ENCODE data around the gene WASF3. TPM values are rescaled to one million over a fixed set of nuclear protein-coding genes. Genes with fewer than 3 reads are reported as not detected.

The WASF3 gene
- total RNA-seq, 1 donor from 2014 or later, result 20.0 TPM

DNA sequence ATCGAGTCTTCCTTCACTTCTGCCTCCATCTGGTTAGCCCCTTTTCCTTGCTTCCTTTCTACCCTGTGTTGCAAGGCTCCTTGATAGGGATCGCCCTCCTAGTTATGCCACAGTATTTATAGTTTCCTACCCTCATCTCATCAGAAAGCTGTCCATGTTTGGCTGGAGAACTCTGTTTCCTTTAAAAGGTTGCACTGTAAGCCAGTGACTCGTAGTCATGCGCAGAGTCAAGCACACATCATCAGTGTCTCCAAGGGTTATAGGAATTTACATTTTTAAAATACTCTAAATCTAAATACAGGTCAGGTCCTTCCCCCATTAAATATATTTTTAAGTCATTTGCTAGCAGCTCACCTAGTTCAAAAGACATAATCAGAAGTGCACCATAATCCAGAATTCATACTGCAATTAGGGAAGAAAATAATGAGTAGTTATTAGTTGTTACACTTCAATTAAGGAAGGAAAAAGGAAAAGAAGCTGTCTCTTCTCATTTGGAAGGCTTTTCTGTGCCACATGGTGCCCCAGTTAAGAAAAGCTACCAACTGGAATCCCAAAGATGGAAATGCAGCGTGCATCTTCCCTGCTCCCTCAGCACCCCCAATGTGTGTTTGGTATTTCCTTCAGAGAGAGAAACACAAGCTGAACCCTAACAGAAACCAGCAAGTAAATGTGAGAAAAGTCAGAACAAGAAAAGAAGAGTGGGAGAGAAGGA lies 122.1 kb downstream of the WASF3 start:
- Mint-ChIP-seq H3K36me3 (ENCODE audit: unreplicated experiment) (peaks cover 20% of the 10 kb centered on the region), H3K27me3 (ENCODE audit: unreplicated experiment) (no peaks in the 10 kb centered on the region), H3K4me1 (ENCODE audit: unreplicated experiment) (peaks cover 24% of the 10 kb centered on the region), H3K4me3 (ENCODE audit: unreplicated experiment) (peak overlapping the region; percentile 55), H3K9me3 (ENCODE audit: unreplicated experiment) (no peaks in the 10 kb centered on the region), H3K27ac (ENCODE audit: unreplicated experiment) (peak overlapping the region; percentile 90)
- TF ChIP-seq, protein P1, sequence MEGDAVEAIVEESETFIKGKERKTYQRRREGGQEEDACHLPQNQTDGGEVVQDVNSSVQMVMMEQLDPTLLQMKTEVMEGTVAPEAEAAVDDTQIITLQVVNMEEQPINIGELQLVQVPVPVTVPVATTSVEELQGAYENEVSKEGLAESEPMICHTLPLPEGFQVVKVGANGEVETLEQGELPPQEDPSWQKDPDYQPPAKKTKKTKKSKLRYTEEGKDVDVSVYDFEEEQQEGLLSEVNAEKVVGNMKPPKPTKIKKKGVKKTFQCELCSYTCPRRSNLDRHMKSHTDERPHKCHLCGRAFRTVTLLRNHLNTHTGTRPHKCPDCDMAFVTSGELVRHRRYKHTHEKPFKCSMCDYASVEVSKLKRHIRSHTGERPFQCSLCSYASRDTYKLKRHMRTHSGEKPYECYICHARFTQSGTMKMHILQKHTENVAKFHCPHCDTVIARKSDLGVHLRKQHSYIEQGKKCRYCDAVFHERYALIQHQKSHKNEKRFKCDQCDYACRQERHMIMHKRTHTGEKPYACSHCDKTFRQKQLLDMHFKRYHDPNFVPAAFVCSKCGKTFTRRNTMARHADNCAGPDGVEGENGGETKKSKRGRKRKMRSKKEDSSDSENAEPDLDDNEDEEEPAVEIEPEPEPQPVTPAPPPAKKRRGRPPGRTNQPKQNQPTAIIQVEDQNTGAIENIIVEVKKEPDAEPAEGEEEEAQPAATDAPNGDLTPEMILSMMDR (IDR thresholded peaks at IDR 0.05), result no peak
- DNase-seq (ENCODE audit: extremely low spot score, unreplicated experiment), result no peak

DNA sequence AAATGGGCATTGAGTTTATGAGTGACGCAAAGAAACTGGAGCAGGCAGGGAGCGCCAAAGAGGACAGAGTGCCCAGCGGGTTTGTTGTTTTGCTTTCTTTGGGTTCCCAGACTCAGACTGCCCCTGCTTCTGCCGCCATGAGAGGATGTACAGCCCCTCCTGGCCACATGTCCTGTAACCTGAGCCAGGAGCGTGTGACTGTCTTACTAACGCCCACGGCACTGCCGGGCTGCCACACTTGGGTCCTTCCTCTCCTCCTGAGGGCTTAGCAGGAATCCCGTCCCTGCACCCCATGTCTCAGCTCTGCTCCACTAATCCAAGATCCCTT lies 122.6 kb downstream of the WASF3 start:
- TF ChIP-seq, protein P1 (IDR thresholded peaks at IDR 0.05), result no peak
- no peaks in the 10 kb centered on the region for H3K27me3 Mint-ChIP-seq (ENCODE audit: unreplicated experiment)
- no peak for DNase-seq (ENCODE audit: extremely low spot score, unreplicated experiment)
- H3K36me3 Mint-ChIP-seq (ENCODE audit: unreplicated experiment), result peaks cover 22% of the 10 kb centered on the region
- no peaks in the 10 kb centered on the region for H3K9me3 Mint-ChIP-seq (ENCODE audit: unreplicated experiment)
- peaks cover 24% of the 10 kb centered on the region for H3K4me1 Mint-ChIP-seq (ENCODE audit: unreplicated experiment)
- peak overlapping the region; percentile 90 for H3K27ac Mint-ChIP-seq (ENCODE audit: unreplicated experiment)
- H3K4me3 Mint-ChIP-seq (ENCODE audit: unreplicated experiment), result peak overlapping the region; percentile 55

DNA sequence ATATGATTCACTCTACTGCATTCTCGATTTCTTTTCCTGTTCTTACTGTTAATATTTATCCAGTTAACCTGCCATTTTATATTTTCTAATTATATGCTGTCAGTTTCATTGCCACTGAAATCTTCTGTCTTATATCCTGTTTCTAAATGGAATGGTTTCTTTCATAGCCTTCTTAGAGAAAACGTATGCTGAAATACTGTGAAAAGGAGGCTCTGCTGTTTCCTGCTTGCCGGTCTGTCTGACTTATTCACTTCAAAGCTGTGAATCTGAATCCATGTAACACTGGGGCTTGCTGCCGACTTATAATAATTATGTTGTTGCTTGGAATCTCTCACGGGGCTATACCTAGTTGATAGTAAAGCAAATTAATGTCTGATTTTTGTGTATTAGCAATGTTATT lies 123.1 kb downstream of the WASF3 start:
- Mint-ChIP-seq H3K27me3 (ENCODE audit: unreplicated experiment) (no peaks in the 10 kb centered on the region), H3K27ac (ENCODE audit: unreplicated experiment) (peak overlapping the region; percentile 90)
- DNase-seq (ENCODE audit: extremely low spot score, unreplicated experiment), result no peak

DNA sequence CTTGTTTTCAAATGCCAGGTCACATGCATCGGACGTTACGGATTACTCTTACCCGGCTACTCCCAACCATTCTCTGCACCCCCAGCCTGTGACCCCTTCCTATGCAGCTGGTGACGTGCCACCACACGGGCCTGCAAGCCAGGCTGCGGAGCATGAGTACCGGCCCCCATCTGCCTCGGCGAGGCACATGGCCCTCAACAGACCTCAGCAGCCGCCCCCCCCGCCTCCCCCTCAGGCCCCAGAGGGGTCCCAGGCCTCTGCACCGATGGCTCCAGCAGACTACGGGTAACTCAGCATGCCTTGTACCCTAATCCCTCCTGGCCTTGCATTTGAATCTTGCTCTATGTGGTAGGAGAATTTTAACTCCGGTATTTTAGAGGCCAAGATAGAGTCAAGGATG lies 123.6 kb downstream of the WASF3 start:
- no peak for DNase-seq (ENCODE audit: extremely low spot score, unreplicated experiment)
- peak overlapping the region; percentile 90 for H3K27ac Mint-ChIP-seq (ENCODE audit: unreplicated experiment)
- H3K27me3 Mint-ChIP-seq (ENCODE audit: unreplicated experiment), result no peaks in the 10 kb centered on the region
- no peaks in the 10 kb centered on the region for H3K9me3 Mint-ChIP-seq (ENCODE audit: unreplicated experiment)
- H3K4me3 Mint-ChIP-seq (ENCODE audit: unreplicated experiment), result no peak overlapping the region
- H3K4me1 Mint-ChIP-seq (ENCODE audit: unreplicated experiment), result peaks cover 24% of the 10 kb centered on the region
- TF ChIP-seq, protein P1 (IDR thresholded peaks at IDR 0.05), result no peak
- H3K36me3 Mint-ChIP-seq (ENCODE audit: unreplicated experiment), result peaks cover 24% of the 10 kb centered on the region

More for the DNA sequence above, 123.1 kb downstream of the WASF3 start:
- H3K36me3 Mint-ChIP-seq (ENCODE audit: unreplicated experiment), result peaks cover 25% of the 10 kb centered on the region
- H3K4me1 Mint-ChIP-seq (ENCODE audit: unreplicated experiment), result peaks cover 24% of the 10 kb centered on the region
- no peaks in the 10 kb centered on the region for H3K9me3 Mint-ChIP-seq (ENCODE audit: unreplicated experiment)
- H3K4me3 Mint-ChIP-seq (ENCODE audit: unreplicated experiment), result peak overlapping the region; percentile 55
- TF ChIP-seq, protein P1 (IDR thresholded peaks at IDR 0.05), result no peak

DNA sequence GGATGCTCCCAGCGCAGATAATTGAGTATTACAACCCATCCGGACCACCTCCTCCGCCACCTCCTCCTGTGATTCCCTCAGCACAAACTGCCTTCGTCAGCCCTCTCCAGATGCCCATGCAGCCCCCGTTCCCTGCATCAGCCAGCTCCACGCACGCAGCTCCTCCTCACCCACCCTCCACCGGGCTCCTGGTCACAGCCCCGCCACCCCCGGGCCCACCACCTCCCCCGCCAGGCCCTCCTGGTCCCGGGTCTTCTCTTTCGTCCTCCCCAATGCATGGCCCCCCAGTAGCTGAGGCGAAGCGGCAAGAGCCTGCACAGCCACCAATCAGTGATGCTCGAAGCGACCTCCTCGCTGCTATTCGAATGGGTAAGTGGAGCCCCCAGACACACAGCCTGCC lies 125.1 kb downstream of the WASF3 start:
- Mint-ChIP-seq H3K36me3 (ENCODE audit: unreplicated experiment) (peaks cover 28% of the 10 kb centered on the region), H3K27ac (ENCODE audit: unreplicated experiment) (no peak overlapping the region), H3K9me3 (ENCODE audit: unreplicated experiment) (no peaks in the 10 kb centered on the region), H3K27me3 (ENCODE audit: unreplicated experiment) (no peaks in the 10 kb centered on the region), H3K4me1 (ENCODE audit: unreplicated experiment) (peaks cover 24% of the 10 kb centered on the region), H3K4me3 (ENCODE audit: unreplicated experiment) (no peak overlapping the region)
- TF ChIP-seq, protein P1 (IDR thresholded peaks at IDR 0.05), result no peak
- no peak for DNase-seq (ENCODE audit: extremely low spot score, unreplicated experiment)

All from osteocyte (in vitro differentiated cells).